Choroid plexus epithelial cell (primary cell): ENCODE data around the gene TBC1D2.
A peak's percentile ranks its signal among the peaks of the same experiment; 100 is the strongest.

Experiments used
- DNase-seq: peaks from one replicate; pipeline ENCODE4 v3.0.0-alpha.2; 2010; ENCODE audit warnings: low read depth
- H3K4me3 ChIP-seq: 2 replicates; pipeline ENCODE4 v1.5.1; 2011; ENCODE audit warnings: low read depth, mild to moderate bottlenecking, control low read depth, low read length, moderate library complexity
- CTCF ChIP-seq: conservative IDR thresholded peaks from 2 replicates; pipeline ENCODE4 v1.5.1; 2011; ENCODE audit warnings: low read depth, mild to moderate bottlenecking, control low read depth, inconsistent platforms, low read length, moderate library complexity

Gene TBC1D2

GRCh38 chr9:98249771-98250170 lies 5.7 kb downstream of the TBC1D2 start:
- no peak for TF ChIP-seq CTCF
- no peak for DNase-seq
- H3K4me3 ChIP-seq: no peak overlapping the region

DNA sequence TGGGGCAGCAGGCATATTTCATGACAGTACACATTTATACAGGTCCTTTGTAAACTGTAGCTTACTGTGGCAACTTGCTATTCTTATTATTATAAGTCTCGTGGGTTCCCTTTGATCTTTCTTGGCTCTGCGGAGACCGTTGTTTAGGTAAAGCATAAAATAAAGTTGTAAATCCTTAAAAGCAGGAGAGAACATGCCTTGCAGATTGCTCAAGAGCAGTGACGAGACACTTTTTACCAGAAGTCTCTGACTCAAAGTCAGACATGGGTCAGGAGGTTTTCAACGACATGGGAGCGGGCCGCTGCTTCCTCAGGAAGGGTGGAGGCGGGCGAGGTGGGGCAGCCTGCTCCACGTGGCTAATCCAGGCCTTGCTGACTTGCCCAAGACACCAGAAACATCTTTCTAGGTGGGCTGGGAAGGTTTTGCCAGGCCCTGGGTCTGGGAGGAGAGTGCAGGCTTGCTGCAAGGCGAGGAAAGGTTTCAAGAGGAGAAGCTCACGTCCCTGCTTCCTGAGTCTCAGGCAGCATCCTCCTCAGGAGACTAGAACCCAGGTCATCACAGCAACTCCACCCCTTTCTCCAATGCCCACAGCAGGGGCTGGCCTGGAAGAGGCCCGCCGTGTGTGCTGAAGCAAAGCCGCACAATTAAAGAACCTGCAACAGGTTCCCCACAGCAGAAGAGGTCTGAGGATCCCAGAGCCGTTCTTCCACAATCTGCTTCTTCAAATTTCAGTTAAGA lies 6.5 kb downstream of the TBC1D2 start:
- TF ChIP-seq CTCF: no peak
- no peak overlapping the region for H3K4me3 ChIP-seq
- peak; percentile 98 for DNase-seq

GRCh38 chr9:98247831-98248657 lies 7.4 kb downstream of the TBC1D2 start:
- H3K4me3 ChIP-seq: no peak overlapping the region
- no peak for DNase-seq
- no peak for TF ChIP-seq CTCF

DNA sequence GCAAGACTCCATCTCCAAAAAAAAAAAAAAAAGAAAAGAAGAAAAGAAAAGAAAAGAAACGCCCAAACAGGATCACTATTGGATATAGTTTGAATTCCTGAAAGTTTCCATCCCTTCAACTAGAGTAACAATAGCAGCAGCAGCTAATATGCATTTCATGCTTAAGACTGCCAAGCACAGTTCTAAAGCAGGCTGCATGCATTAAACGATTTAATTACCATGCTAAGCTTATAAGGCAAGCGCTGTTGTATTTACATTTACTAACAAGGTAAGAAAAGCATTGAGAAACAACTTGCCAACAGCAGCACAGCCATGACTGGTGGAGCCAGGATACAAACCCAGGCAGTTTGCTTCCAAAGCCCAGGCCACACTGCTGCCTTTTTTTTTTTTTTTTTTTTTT lies 13.0 kb downstream of the TBC1D2 start:
- no peak for DNase-seq
- no peak for TF ChIP-seq CTCF
- H3K4me3 ChIP-seq: no peak overlapping the region

GRCh38 chr9:98241357-98242300 lies 13.8 kb downstream of the TBC1D2 start:
- no peak for DNase-seq
- H3K4me3 ChIP-seq: no peak overlapping the region
- TF ChIP-seq CTCF: peak; percentile 32

GRCh38 chr9:98240475-98240874 lies 15.0 kb downstream of the TBC1D2 start:
- peak; percentile 29 for DNase-seq
- no peak for TF ChIP-seq CTCF
- H3K4me3 ChIP-seq: no peak overlapping the region
